Uterus (tissue), 4 donors: ENCODE results near the gene CHPF. TPM values are rescaled to one million over a fixed set of nuclear protein-coding genes. Genes with fewer than 3 reads are reported as not detected.

Experiments
- DNase-seq, 2 donors: peaks; one replicate each; pipeline ENCODE4 v3.0.0-alpha.2; 2019 to 2020
- H3K27ac ChIP-seq, 2 donors: fragments of 200-600 bp; sonication (generic); 1 replicate in 1 of 2; 2 replicates in 1 of 2; pipeline ENCODE4 v1.5.1; 2016 to 2018
- H3K27me3 ChIP-seq, 2 donors: fragments of 200-600 bp; sonication (generic); one replicate each; pipeline ENCODE4 v1.5.1; 2018 to 2019; ENCODE audit warnings: control low read depth in 1 of 2
- H3K36me3 ChIP-seq, 2 donors: fragments of 200-600 bp; sonication (generic); one replicate each; pipeline ENCODE4 v1.5.1; 2019; ENCODE audit warnings: control low read depth in 1 of 2
- H3K4me1 ChIP-seq, 2 donors: fragments of 200-600 bp; sonication (generic); one replicate each; pipeline ENCODE4 v1.5.1; 2018 to 2019; ENCODE audit warnings: control low read depth in 1 of 2
- H3K4me3 ChIP-seq, 2 donors: fragments of 200-600 bp; sonication (generic); 1 replicate in 1 of 2; 2 replicates in 1 of 2; pipeline ENCODE4 v1.5.1; 2018 to 2019; ENCODE audit warnings: mild to moderate bottlenecking in 1 of 2
- H3K9me3 ChIP-seq, 2 donors: fragments of 200-600 bp; sonication (generic); one replicate each; pipeline ENCODE4 v1.5.1; 2019; ENCODE audit warnings: control low read depth in 1 of 2
- CTCF ChIP-seq, 4 experiments: fragments of 200-600 bp in 2 of 4; fragments of 450-650 bp in 2 of 4; sonication (generic) in 2 of 4; IDR thresholded peaks; one replicate each; pipeline ENCODE4 v1.5.1; 2016 to 2019; ENCODE audit warnings: antibody characterized with exemption in 4 of 4, mild to moderate bottlenecking in 2 of 4, moderate library complexity in 1 of 4
- POLR2A ChIP-seq, 2 donors: fragments of 450-650 bp; IDR thresholded peaks; one replicate each; pipeline ENCODE4 v1.6.1; 2016; ENCODE audit warnings: antibody characterized with exemption in 2 of 2, mild to moderate bottlenecking in 1 of 2, moderate library complexity in 1 of 2
- intact Hi-C: fragments of 100-400 bp; cut with DNase I; formaldehyde crosslinking; loops from one replicate; pipeline ENCODE4 v1.15.1; 2023; ENCODE audit warnings: low total_unique reads
- total RNA-seq, 4 donors: library from RNA; depleted of rRNA in 3 of 4; stranded (reverse); fragments of >200 nt in 3 of 4; gene quantifications; one replicate each; pipeline versions ENCODE4 v1.1.0 to v1.2.4, GENCODE V29; 2014 to 2023
- donor health status: DM: yes; HTN: yes; CAD: no.

Gene CHPF
- total RNA-seq, 4 donors from 2014 or later: 16.5 to 194 (median 42.5) TPM

- Histone ChIP-seq H3K4me3 (no peak overlapping the region), H3K9me3 (no peaks in the 10 kb centered on the region), H3K27ac (no peak overlapping the region), H3K27me3 (no peaks in the 10 kb centered on the region), H3K36me3 (no peaks in the 10 kb centered on the region), H3K4me1 (peaks cover 0 to 5% of the 10 kb centered on the region in 2 donors)
- peak in 1 of 2 donors; percentile 19 for DNase-seq
- TF ChIP-seq POLR2A (IDR thresholded peaks at IDR 0.05): no peak
- no peak for TF ChIP-seq CTCF (IDR thresholded peaks at IDR 0.05)
- intact Hi-C loops: loop anchor here (2.0 kb wide), 1 partner anchor 103 kb away; no protein-coding TSS in a partner anchor
Measured at GRCh38 chr2:219539926-219540678, 3.5 kb downstream of the CHPF start.

GRCh38 chr2:219538956-219539788, 4.4 kb downstream of the CHPF start:
- peaks cover 0 to 5% of the 10 kb centered on the region in 2 donors for H3K4me1 ChIP-seq
- no peak for DNase-seq
- no peaks in the 10 kb centered on the region for H3K9me3 ChIP-seq
- H3K36me3 ChIP-seq: no peaks in the 10 kb centered on the region
- no peak overlapping the region for H3K4me3 ChIP-seq
- no peaks in the 10 kb centered on the region for H3K27me3 ChIP-seq
- intact Hi-C loops: no loop called here
- TF ChIP-seq CTCF (IDR thresholded peaks at IDR 0.05): no peak
- TF ChIP-seq POLR2A (IDR thresholded peaks at IDR 0.05): no peak
- no peak overlapping the region for H3K27ac ChIP-seq

- intact Hi-C loops: no loop called here
- no peak overlapping the region for H3K27ac ChIP-seq
- H3K9me3 ChIP-seq: no peaks in the 10 kb centered on the region
Measured at GRCh38 chr2:219538504-219538951, 5.1 kb downstream of the CHPF start.

GRCh38 chr2:219537657-219538488, 5.7 kb downstream of the CHPF start:
- DNase-seq: no peak
- no peaks in the 10 kb centered on the region for H3K9me3 ChIP-seq
- intact Hi-C loops: no loop called here
- TF ChIP-seq POLR2A (IDR thresholded peaks at IDR 0.05): no peak
- TF ChIP-seq CTCF (IDR thresholded peaks at IDR 0.05): no peak
- H3K4me3 ChIP-seq: no peak overlapping the region
- no peak overlapping the region for H3K27ac ChIP-seq
- H3K27me3 ChIP-seq: no peaks in the 10 kb centered on the region
- peaks cover 0 to 5% of the 10 kb centered on the region in 2 donors for H3K4me1 ChIP-seq
- no peaks in the 10 kb centered on the region for H3K36me3 ChIP-seq

More at GRCh38 chr2:219538504-219538951, 5.1 kb downstream of the CHPF start:
- Histone ChIP-seq H3K36me3 (no peaks in the 10 kb centered on the region), H3K27me3 (no peaks in the 10 kb centered on the region), H3K4me1 (peaks cover 0 to 5% of the 10 kb centered on the region in 2 donors), H3K4me3 (no peak overlapping the region)
- TF ChIP-seq POLR2A (IDR thresholded peaks at IDR 0.05) (no peak), CTCF (IDR thresholded peaks at IDR 0.05) (no peak)
- no peak for DNase-seq
